Nephron (organoid): ENCODE results near the gene ENO2.

Experiments
- H3K27ac Mint-ChIP-seq, 3 experiments: 2 replicates each; pipeline ENCODE4 v1.8.0; 2020; ENCODE audit warnings: mixed read lengths in 3 of 3, mild to moderate bottlenecking in 2 of 3, moderate library complexity in 1 of 3
- H3K27me3 Mint-ChIP-seq: 2 replicates; pipeline ENCODE4 v1.8.0; 2021; ENCODE audit warnings: low read depth, mild to moderate bottlenecking, moderate library complexity, mixed read lengths
- H3K36me3 Mint-ChIP-seq: 2 replicates; pipeline ENCODE4 v1.8.0; 2020; ENCODE audit warnings: low read depth, mixed read lengths
- H3K4me1 Mint-ChIP-seq: 2 replicates; pipeline ENCODE4 v1.8.0; 2020; ENCODE audit warnings: mixed read lengths
- H3K4me3 Mint-ChIP-seq, 3 experiments: 2 replicates each; pipeline ENCODE4 v1.8.0; 2020; ENCODE audit warnings: mild to moderate bottlenecking in 3 of 3, mixed read lengths in 3 of 3, moderate library complexity in 2 of 3
- H3K9me3 Mint-ChIP-seq: 2 replicates; pipeline ENCODE4 v1.8.0; 2020; ENCODE audit warnings: mixed read lengths
- CTCF ChIP-seq, 3 experiments: fragments of 200-600 bp; sonication (generic); IDR thresholded peaks; one replicate each; pipeline ENCODE4 v1.5.0; 2021; ENCODE audit warnings: antibody characterized with exemption in 3 of 3; ENCODE audit not compliant: unreplicated experiment in 3 of 3

ENO2 gene

DNA sequence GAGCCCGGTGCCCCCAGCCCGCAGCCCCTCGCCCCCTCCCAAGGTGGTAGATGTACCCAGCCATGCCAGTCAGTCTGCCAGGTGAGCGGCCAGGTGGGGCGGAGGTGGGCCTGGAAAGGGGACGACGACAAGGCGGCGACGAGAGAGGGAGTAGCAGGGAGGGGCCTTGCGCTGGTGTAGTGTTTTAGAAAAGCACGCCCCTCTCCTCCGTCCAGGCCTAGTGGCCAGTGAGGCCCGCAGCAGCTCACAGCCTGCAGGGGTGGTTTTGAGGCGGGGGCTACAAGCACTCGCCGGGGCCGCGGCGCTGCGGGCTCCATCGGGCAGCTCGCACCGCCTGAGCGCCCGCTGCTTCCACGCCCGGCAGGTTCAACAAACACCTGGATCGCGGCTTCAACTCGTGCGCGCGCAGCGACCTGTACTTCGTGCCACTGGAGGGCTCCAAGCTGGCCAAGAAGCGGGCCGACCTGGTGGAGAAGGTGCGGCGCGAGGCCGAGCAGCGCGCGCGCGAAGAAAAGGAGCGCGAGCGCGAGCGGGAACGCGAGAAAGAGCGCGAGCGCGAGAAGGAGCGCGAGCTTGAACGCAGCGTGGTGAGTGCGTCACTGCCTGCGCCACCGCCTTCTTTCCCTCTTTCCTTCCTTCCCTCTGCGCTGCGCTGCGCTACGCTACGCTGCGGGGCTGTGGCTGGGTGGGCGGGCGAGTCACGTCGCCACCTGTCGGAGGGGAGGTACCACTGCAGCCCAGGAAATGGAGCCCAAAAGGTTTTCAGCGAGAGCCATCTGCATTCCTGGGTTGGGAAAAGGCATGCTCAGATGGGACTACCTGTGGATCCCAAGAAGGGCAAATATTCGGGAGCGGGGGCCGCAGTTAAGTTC, 23.3 kb downstream of the ENO2 start:
- Mint-ChIP-seq H3K36me3 (peaks cover 63% of the 10 kb centered on the region), H3K27ac (peak overlapping the region; percentile 76 to 96 (median 90)), H3K27me3 (no peaks in the 10 kb centered on the region), H3K4me3 (peak overlapping the region; percentile 82 to 88 (median 86)), H3K9me3 (no peaks in the 10 kb centered on the region), H3K4me1 (peaks cover 44% of the 10 kb centered on the region)
- peak; percentile 92 to 97 (median 97) for TF ChIP-seq CTCF (IDR thresholded peaks at IDR 0.05; ENCODE audit: unreplicated experiment in 3 of 3)

DNA sequence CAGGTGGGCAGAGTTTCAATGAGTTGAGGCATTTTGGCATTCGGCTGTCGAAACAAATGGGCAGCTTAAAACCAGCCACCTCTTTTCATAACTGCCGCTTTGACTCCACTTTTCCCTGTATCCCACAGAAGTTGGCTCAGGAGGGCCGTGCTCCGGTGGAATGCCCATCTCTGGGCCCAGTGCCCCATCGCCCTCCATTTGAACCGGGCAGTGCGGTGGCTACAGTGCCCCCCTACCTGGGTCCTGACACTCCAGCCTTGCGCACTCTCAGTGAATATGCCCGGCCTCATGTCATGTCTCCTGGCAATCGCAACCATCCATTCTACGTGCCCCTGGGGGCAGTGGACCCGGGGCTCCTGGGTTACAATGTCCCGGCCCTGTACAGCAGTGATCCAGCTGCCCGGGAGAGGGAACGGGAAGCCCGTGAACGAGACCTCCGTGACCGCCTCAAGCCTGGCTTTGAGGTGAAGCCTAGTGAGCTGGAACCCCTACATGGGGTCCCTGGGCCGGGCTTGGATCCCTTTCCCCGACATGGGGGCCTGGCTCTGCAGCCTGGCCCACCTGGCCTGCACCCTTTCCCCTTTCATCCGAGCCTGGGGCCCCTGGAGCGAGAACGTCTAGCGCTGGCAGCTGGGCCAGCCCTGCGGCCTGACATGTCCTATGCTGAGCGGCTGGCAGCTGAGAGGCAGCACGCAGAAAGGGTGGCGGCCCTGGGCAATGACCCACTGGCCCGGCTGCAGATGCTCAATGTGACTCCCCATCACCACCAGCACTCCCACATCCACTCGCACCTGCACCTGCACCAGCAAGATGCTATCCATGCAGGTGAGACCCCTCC, 24.2 kb downstream of the ENO2 start:
- no peak for TF ChIP-seq CTCF (IDR thresholded peaks at IDR 0.05; ENCODE audit: unreplicated experiment in 3 of 3)
- Mint-ChIP-seq H3K36me3 (peaks cover 61% of the 10 kb centered on the region), H3K27ac (peak overlapping the region; percentile 78 to 96 (median 90)), H3K27me3 (no peaks in the 10 kb centered on the region), H3K9me3 (no peaks in the 10 kb centered on the region), H3K4me3 (peak overlapping the region; percentile 82 to 88 (median 86)), H3K4me1 (peaks cover 45% of the 10 kb centered on the region)

DNA sequence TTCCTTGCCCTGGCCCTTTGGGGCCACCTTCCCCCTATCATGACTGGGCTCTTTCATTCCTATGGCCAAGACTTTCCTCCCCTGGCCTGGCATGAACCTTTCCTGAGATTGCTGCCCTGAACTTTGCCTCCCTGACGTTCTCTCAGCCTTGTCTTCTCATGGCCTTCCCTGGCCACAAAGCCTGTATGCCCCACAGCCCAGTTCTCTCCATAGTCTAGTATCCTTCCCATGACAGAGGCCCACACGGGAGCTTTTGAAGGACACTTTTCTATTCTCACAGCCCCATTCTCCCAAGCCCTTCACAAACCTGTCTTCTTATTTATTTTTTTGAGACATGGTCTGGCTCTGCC, 24.8 kb downstream of the ENO2 start:
- TF ChIP-seq CTCF (IDR thresholded peaks at IDR 0.05; ENCODE audit: unreplicated experiment in 3 of 3), result no peak
- Mint-ChIP-seq H3K9me3 (no peaks in the 10 kb centered on the region), H3K4me1 (peaks cover 43% of the 10 kb centered on the region), H3K36me3 (peaks cover 55% of the 10 kb centered on the region), H3K4me3 (peak overlapping the region; percentile 70 to 81 (median 78)), H3K27ac (peak overlapping the region; percentile 78 to 94 (median 84)), H3K27me3 (no peaks in the 10 kb centered on the region)

DNA sequence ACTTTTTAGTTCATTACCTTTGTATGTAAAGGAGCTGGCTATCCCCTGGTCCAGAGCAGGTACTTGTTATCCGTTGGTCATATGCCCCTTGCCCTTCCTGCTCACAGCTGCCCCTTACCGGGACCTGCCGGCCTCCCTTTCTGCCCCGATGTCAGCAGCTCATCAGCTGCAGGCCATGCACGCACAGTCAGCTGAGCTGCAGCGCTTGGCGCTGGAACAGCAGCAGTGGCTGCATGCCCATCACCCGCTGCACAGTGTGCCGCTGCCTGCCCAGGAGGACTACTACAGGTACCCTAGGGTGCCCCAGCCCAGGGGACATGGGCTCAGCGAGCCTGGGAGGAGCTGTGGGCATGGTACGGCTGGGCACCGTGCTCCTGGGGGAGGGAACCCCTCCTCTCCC, 26.9 kb downstream of the ENO2 start:
- H3K27me3 Mint-ChIP-seq, result no peaks in the 10 kb centered on the region
- H3K27ac Mint-ChIP-seq, result peak overlapping the region in 2 of 3 experiments; percentile 47 to 74

GRCh38 chr12:6941782-6942181, 27.4 kb downstream of the ENO2 start:
- Mint-ChIP-seq H3K4me3 (no peak overlapping the region), H3K36me3 (peaks cover 29% of the 10 kb centered on the region), H3K9me3 (no peaks in the 10 kb centered on the region), H3K4me1 (peaks cover 50% of the 10 kb centered on the region), H3K27ac (peak overlapping the region in 2 of 3 experiments; percentile 99 to 100), H3K27me3 (no peaks in the 10 kb centered on the region)
- no peak for TF ChIP-seq CTCF (IDR thresholded peaks at IDR 0.05; ENCODE audit: unreplicated experiment in 3 of 3)

More for the DNA sequence above, 26.9 kb downstream of the ENO2 start:
- H3K4me3 Mint-ChIP-seq, result peak overlapping the region in 1 of 3 experiments; percentile 40
- no peak for TF ChIP-seq CTCF (IDR thresholded peaks at IDR 0.05; ENCODE audit: unreplicated experiment in 3 of 3)
- peaks cover 34% of the 10 kb centered on the region for H3K36me3 Mint-ChIP-seq
- no peaks in the 10 kb centered on the region for H3K9me3 Mint-ChIP-seq
- peaks cover 47% of the 10 kb centered on the region for H3K4me1 Mint-ChIP-seq
